Endodermal cell (in vitro differentiated cells): Measurements from ENCODE around the gene FGF14. TPM values are rescaled to one million over a fixed set of nuclear protein-coding genes. Genes with fewer than 3 reads are reported as not detected.

ENCODE experiments used
- DNase-seq: peaks from one replicate; pipeline ENCODE4 v3.0.0-alpha.2; 2017
- H3K27ac ChIP-seq: 2 replicates; pipeline ENCODE4 v1.5.1; 2013; ENCODE audit warnings: mild to moderate bottlenecking, low read depth, low read length, moderate library complexity
- H3K27me3 ChIP-seq: 2 replicates; pipeline ENCODE4 v1.6.1; 2013; ENCODE audit warnings: mild to moderate bottlenecking, low read length, moderate library complexity; ENCODE audit not compliant: insufficient read depth, control insufficient read depth, poor library complexity, severe bottlenecking
- H3K36me3 ChIP-seq: 2 replicates; pipeline ENCODE4 v1.7.0; 2013; ENCODE audit warnings: mild to moderate bottlenecking, low read length, moderate library complexity; ENCODE audit not compliant: control insufficient read depth, insufficient read depth
- H3K4me1 ChIP-seq: one replicate; pipeline ENCODE4 v1.7.0; 2013; ENCODE audit warnings: low read length; ENCODE audit not compliant: control insufficient read depth, insufficient read depth
- H3K4me3 ChIP-seq: 2 replicates; pipeline ENCODE4 v1.5.1; 2013; ENCODE audit warnings: mild to moderate bottlenecking, low read length, moderate library complexity
- H3K9ac ChIP-seq: 2 replicates; pipeline ENCODE4 v1.6.1; 2013; ENCODE audit warnings: mild to moderate bottlenecking, low read length, moderate library complexity; ENCODE audit not compliant: poor library complexity, severe bottlenecking; ENCODE audit errors: extremely low read depth
- H3K9me3 ChIP-seq: 2 replicates; pipeline ENCODE4 v1.6.1; 2013; ENCODE audit warnings: mild to moderate bottlenecking, low read length, moderate library complexity; ENCODE audit not compliant: control insufficient read depth
- H3K27ac Mint-ChIP-seq: 2 replicates; pipeline ENCODE4 v1.8.0; 2020; ENCODE audit warnings: mixed read lengths
- H3K27me3 Mint-ChIP-seq: 2 replicates; pipeline ENCODE4 v1.8.0; 2021; ENCODE audit warnings: mild to moderate bottlenecking, mixed read lengths; ENCODE audit not compliant: insufficient read depth
- H3K36me3 Mint-ChIP-seq: 2 replicates; pipeline ENCODE4 v1.8.0; 2020; ENCODE audit warnings: low read depth, mixed read lengths
- H3K4me1 Mint-ChIP-seq: 2 replicates; pipeline ENCODE4 v1.8.0; 2020; ENCODE audit warnings: mixed read lengths
- H3K4me3 Mint-ChIP-seq: 2 replicates; pipeline ENCODE4 v1.8.0; 2020; ENCODE audit warnings: mild to moderate bottlenecking, moderate library complexity, mixed read lengths
- H3K9me3 Mint-ChIP-seq: 2 replicates; pipeline ENCODE4 v1.8.0; 2020; ENCODE audit warnings: mild to moderate bottlenecking, mixed read lengths
- CTCF ChIP-seq: fragments of 200-600 bp; sonication (generic); conservative IDR thresholded peaks from 2 replicates; pipeline ENCODE4 v1.5.0; 2021; ENCODE audit warnings: antibody characterized with exemption, mild to moderate bottlenecking
- WGBS, 2 experiments: methylation state at CpG; one replicate each; pipeline versions ENCODE4 v1.1.5 to v1.1.7; 2013; ENCODE audit warnings: missing lambda C conversion rate in 2 of 2, mixed read lengths in 1 of 2; ENCODE audit not compliant: insufficient coverage in 1 of 2, insufficient read length in 1 of 2; 5-methylcytosine and 5-hydroxymethylcytosine counted together
- total RNA-seq, 2 donors: library from RNA; stranded (reverse); fragmentation: NEBNext Ultra II Directional in 1 of 2; extraction: Animal tissue kit (Norgen Biotek cat#: 25700) in 1 of 2; gene quantifications; 2 replicates in 1 of 2; 3 replicates in 1 of 2; pipeline ENCODE4 v1.2.1, GENCODE V29; 2021

The FGF14 gene
- total RNA-seq, 2 donors from 2014 or later = 0.15 to 0.26 TPM

GRCh38 chr13:101717353-101717752 is 684.5 kb downstream of the FGF14 start:
- no peak overlapping the region for H3K9ac ChIP-seq
- Mint-ChIP-seq H3K4me1 (no peaks in the 10 kb centered on the region), H3K27me3 (no peaks in the 10 kb centered on the region), H3K9me3 (no peaks in the 10 kb centered on the region), H3K36me3 (no peaks in the 10 kb centered on the region), H3K4me3 (no peak overlapping the region), H3K27ac (no peak overlapping the region)
- WGBS, 2 experiments = 96 to 100% methylated on average over 3 to 10 of the region's 10 CpGs
- H3K36me3 ChIP-seq = no peaks in the 10 kb centered on the region
- no peaks in the 10 kb centered on the region for H3K4me1 ChIP-seq
- no peak overlapping the region for H3K27ac ChIP-seq
- no peaks in the 10 kb centered on the region for H3K27me3 ChIP-seq
- DNase-seq = no peak
- no peaks in the 10 kb centered on the region for H3K9me3 ChIP-seq
- H3K4me3 ChIP-seq = no peak overlapping the region
- TF ChIP-seq CTCF = no peak

GRCh38 chr13:101714195-101714594 is 687.7 kb downstream of the FGF14 start:
- H3K36me3 ChIP-seq = no peaks in the 10 kb centered on the region
- H3K4me3 ChIP-seq = no peak overlapping the region
- H3K9ac ChIP-seq = no peak overlapping the region
- WGBS, 2 experiments = 95 to 96% methylated on average over 3 of the region's 3 CpGs
- H3K9me3 Mint-ChIP-seq = no peaks in the 10 kb centered on the region
- no peak for TF ChIP-seq CTCF
- H3K36me3 Mint-ChIP-seq = no peaks in the 10 kb centered on the region
- H3K4me1 Mint-ChIP-seq = peaks cover 15% of the 10 kb centered on the region
- H3K9me3 ChIP-seq = no peaks in the 10 kb centered on the region
- H3K4me3 Mint-ChIP-seq = no peak overlapping the region
- no peak overlapping the region for H3K27ac Mint-ChIP-seq
- no peaks in the 10 kb centered on the region for H3K27me3 ChIP-seq
- no peak overlapping the region for H3K27ac ChIP-seq
- H3K4me1 ChIP-seq = no peaks in the 10 kb centered on the region
- H3K27me3 Mint-ChIP-seq = peaks cover 4% of the 10 kb centered on the region
- DNase-seq = no peak

- Mint-ChIP-seq H3K27ac (no peak overlapping the region), H3K36me3 (no peaks in the 10 kb centered on the region), H3K27me3 (peaks cover 4% of the 10 kb centered on the region), H3K4me3 (no peak overlapping the region), H3K9me3 (no peaks in the 10 kb centered on the region), H3K4me1 (peaks cover 26% of the 10 kb centered on the region)
- no peak for DNase-seq
- Histone ChIP-seq H3K9ac (no peak overlapping the region), H3K27me3 (no peaks in the 10 kb centered on the region), H3K27ac (no peak overlapping the region), H3K4me1 (no peaks in the 10 kb centered on the region), H3K4me3 (no peak overlapping the region), H3K9me3 (no peaks in the 10 kb centered on the region), H3K36me3 (no peaks in the 10 kb centered on the region)
- no peak for TF ChIP-seq CTCF
- WGBS, 2 experiments = 93 to 94% methylated on average over 2 of the region's 2 CpGs
Observed at GRCh38 chr13:101712026-101712348, 689.9 kb downstream of the FGF14 start.
